H1 (cell line): Measurements from ENCODE around the gene SPINK1. TPM values are rescaled to one million over a fixed set of nuclear protein-coding genes. Genes with fewer than 3 reads are reported as not detected.

Experiments used
- BCL11A ChIP-seq, 2 experiments: IDR thresholded peaks; one replicate each; pipeline ENCODE4 v1.6.1; 2011; ENCODE audit warnings: low read depth in 2 of 2, low read length in 2 of 2, mild to moderate bottlenecking in 2 of 2
- EZH2 ChIP-seq: fragments of 200-600 bp; sonication (generic); IDR thresholded peaks from 2 replicates; pipeline ENCODE4 v1.7.1; 2012; ENCODE audit warnings: low read depth, mild to moderate bottlenecking, moderate library complexity, low read length, inconsistent platforms; ENCODE audit not compliant: severe bottlenecking
- HDAC6 ChIP-seq: IDR thresholded peaks from one replicate; pipeline ENCODE4 v1.7.1; 2012; ENCODE audit warnings: low read depth, mild to moderate bottlenecking, inconsistent platforms, low read length, moderate library complexity
- MAFK ChIP-seq: IDR thresholded peaks from 2 replicates; pipeline ENCODE4 v1.6.1; 2012; ENCODE audit warnings: low read depth, mild to moderate bottlenecking, improper control_type of control experiment, low read length
- MAX ChIP-seq: IDR thresholded peaks from 2 replicates; pipeline ENCODE4 v1.6.1; 2012; ENCODE audit warnings: inconsistent platforms
- SAP30 ChIP-seq: fragments of 300-600 bp; sonication (generic); IDR thresholded peaks from 2 replicates; pipeline ENCODE4 v1.7.1; 2012; ENCODE audit warnings: low read length, moderate library complexity, mild to moderate bottlenecking, inconsistent platforms; ENCODE audit not compliant: insufficient read depth, insufficient replicate concordance
- SP2 ChIP-seq: IDR thresholded peaks from 2 replicates; pipeline ENCODE4 v1.6.1; 2012; ENCODE audit warnings: mild to moderate bottlenecking, low read length, inconsistent platforms
- SRF ChIP-seq: IDR thresholded peaks from 2 replicates; pipeline ENCODE4 v1.6.1; 2011; ENCODE audit warnings: mild to moderate bottlenecking, low read depth, low read length, moderate library complexity
- TAF1 ChIP-seq: IDR thresholded peaks from 2 replicates; pipeline ENCODE4 v1.6.1; 2011; ENCODE audit warnings: mild to moderate bottlenecking, low read depth, low read length
- polyA plus RNA-seq, 7 experiments: library from polyadenylated mRNA; depleted of rRNA in 3 of 7; stranded (reverse) in 5 of 7; unstranded in 2 of 7; fragments of >200 nt in 5 of 7; fragments of 200-250 nt in 2 of 7; gene quantifications; 1 replicate in 5 of 7; 2 replicates in 1 of 7; 4 replicates in 1 of 7; pipeline versions ENCODE4 v1.2.1 to v1.2.3, GENCODE V29; 2011 to 2013; ENCODE audit warnings: missing spikeins in 2 of 7, mixed read lengths in 2 of 7
- total RNA-seq: library from RNA; stranded (reverse); fragmentation: NEBNext Ultra II Directional; extraction: Animal tissue kit (Norgen Biotek cat#: 25700); gene quantifications from 2 replicates; pipeline ENCODE4 v1.2.1, GENCODE V29; 2021
- TF ChIP-seq, protein P1 (sequence below): IDR thresholded peaks from 2 replicates; pipeline ENCODE4 v1.6.1; 2012; ENCODE audit warnings: inconsistent platforms

SPINK1 gene
- total and polyA plus RNA-seq, 2 of the 8 experiments (the other 6 are each of a cell fraction or from before 2014, with no cell fraction given): 0.48 to 1.3 TPM

DNA sequence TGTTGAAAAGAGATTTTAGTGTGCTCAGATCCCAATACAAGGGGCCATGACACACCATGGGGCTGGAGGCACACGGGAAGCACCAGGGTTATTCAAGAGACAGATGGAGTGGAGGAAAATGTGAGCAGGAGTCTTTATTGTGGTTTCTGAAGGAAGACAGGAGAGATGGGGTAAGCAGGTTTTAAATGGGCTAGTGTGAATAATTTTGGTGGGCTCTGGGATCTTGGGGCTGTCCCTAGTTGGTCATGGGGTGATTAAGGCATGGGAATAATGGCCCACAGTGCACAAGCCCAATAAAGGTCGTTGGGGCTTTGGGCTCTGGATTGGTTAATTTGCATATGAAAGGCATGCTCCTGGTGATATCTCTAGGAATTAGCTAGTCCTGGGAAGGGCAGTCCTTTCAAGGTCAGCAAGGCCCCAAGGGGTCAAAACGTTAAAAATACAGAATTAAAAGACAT lies 43.5 kb upstream of the SPINK1 start (continued):
- TF ChIP-seq, protein P1, sequence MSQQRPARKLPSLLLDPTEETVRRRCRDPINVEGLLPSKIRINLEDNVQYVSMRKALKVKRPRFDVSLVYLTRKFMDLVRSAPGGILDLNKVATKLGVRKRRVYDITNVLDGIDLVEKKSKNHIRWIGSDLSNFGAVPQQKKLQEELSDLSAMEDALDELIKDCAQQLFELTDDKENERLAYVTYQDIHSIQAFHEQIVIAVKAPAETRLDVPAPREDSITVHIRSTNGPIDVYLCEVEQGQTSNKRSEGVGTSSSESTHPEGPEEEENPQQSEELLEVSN: no peak
- TF ChIP-seq SAP30 (no peak), MAX (no peak), TAF1 (no peak), EZH2 (no peak), HDAC6 (no peak), MAFK (no peak), SRF (no peak), SP2 (no peak), BCL11A (IDR thresholded peaks at IDR 0.05; ENCODE audit: low read depth in 2 of 2, low read length in 2 of 2) (no peak)
